ENCODE data around the gene IL2RA. TPM values are rescaled to one million over a fixed set of nuclear protein-coding genes. Genes with fewer than 3 reads are reported as not detected.

Gene IL2RA
- total and polyA plus RNA-seq, 2 experiments from 2014 or later: not detected

DNA sequence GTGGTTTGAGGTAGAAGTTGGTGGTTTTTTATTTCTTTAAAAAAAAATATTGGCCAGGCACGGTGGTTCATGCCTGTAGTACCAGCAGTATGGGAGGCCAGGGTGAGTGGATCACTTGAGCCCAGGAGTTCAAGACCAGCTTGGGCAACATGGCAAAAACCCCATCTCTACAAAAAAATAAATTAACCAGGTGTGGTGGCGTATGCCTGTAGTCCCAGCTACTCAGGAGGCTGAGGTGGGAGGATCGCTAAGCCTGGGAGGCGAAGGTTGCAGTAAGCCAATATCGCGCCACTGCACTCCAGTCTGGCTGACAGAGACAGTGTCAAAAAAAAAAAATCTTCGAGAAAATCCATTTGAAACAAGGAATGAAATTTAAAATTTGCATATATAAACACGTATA lies 1.1 kb downstream of the IL2RA start (continued):
- TF ChIP-seq ZNF462 (CRISPR knock-in tag; IDR thresholded peaks at IDR 0.05): no peak

- Histone ChIP-seq H3K9me2 (ENCODE audit: insufficient read depth) (0 out of 2 replicates have a peak, but pooled peaks cover 2% of the 10 kb centered on the region), H3F3A (replicated peaks; ENCODE audit: low read depth) (no peaks in the 10 kb centered on the region), H3K4me2 (no peak overlapping the region), H2AFZ (no peak overlapping the region), H3K4me3 (no peak overlapping the region), H3K36me3 (ENCODE audit: insufficient read depth) (no peaks in the 10 kb centered on the region), H3K27ac (ENCODE audit: low read depth) (no peak overlapping the region), H4K20me1 (replicated peaks; ENCODE audit: insufficient read depth) (no peaks in the 10 kb centered on the region), H3K27me3 (ENCODE audit: insufficient read depth) (no peaks in the 10 kb centered on the region), H3K79me2 (replicated peaks; ENCODE audit: insufficient read depth) (no peaks in the 10 kb centered on the region), H3K4me1 (ENCODE audit: insufficient read depth) (no peaks in the 10 kb centered on the region)
- no peaks in the 10 kb centered on the region; the same call in 2 of the 3 replicates for H3K9me3 Mint-ChIP-seq
- H3K27me3 Mint-ChIP-seq (ENCODE audit: insufficient read depth, low read depth, poor library complexity): peaks cover 2% of the 10 kb centered on the region
- H3K36me3 Mint-ChIP-seq (ENCODE audit: low read depth): no peaks in the 10 kb centered on the region
- no peak for DNase-seq (ENCODE audit: low spot score)
- ATAC-seq: no peak
- no peak overlapping the region for H3K4me3 Mint-ChIP-seq
- no peak overlapping the region for H3K27ac Mint-ChIP-seq
- H3K4me1 Mint-ChIP-seq: peaks cover 3% of the 10 kb centered on the region; the same call in 1 of the 3 replicates
- TF ChIP-seq ZNF114 (CRISPR knock-in tag; IDR thresholded peaks at IDR 0.05) (no peak), POLR2AphosphoS5 (IDR thresholded peaks at IDR 0.05; ENCODE audit: low read depth) (no peak), ZNF462 (CRISPR knock-in tag; IDR thresholded peaks at IDR 0.05) (no peak), NANOG (IDR thresholded peaks at IDR 0.05; ENCODE audit: borderline replicate concordance) (no peak), EZH2phosphoT487 (IDR thresholded peaks at IDR 0.05; ENCODE audit: unreplicated experiment) (no peak), EZH2 (IDR thresholded peaks at IDR 0.05; ENCODE audit: low read depth, unreplicated experiment) (no peak), STAT1 (IDR thresholded peaks at IDR 0.05; ENCODE audit: unreplicated experiment) (no peak), ZNF331 (CRISPR knock-in tag; IDR thresholded peaks at IDR 0.05; ENCODE audit: low read depth) (no peak), CREB1 (CRISPR knock-in tag; IDR thresholded peaks at IDR 0.05; ENCODE audit: low read depth) (no peak)
- TF ChIP-seq, protein P1, sequence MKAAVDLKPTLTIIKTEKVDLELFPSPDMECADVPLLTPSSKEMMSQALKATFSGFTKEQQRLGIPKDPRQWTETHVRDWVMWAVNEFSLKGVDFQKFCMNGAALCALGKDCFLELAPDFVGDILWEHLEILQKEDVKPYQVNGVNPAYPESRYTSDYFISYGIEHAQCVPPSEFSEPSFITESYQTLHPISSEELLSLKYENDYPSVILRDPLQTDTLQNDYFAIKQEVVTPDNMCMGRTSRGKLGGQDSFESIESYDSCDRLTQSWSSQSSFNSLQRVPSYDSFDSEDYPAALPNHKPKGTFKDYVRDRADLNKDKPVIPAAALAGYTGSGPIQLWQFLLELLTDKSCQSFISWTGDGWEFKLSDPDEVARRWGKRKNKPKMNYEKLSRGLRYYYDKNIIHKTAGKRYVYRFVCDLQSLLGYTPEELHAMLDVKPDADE (IDR thresholded peaks at IDR 0.05): no peak
Measured at GRCh38 chr10:6059506-6059905, 2.7 kb downstream of the IL2RA start.

Measured in GM23338 (cell line).